PFSK-1 (cell line): ENCODE measurements around the gene SKP2.

ENCODE experiments used
- FOXP2 ChIP-seq: optimal IDR thresholded peaks from 2 replicates; pipeline ENCODE3; 2011; ENCODE audit warnings: borderline replicate concordance, control low read depth, inconsistent platforms; ENCODE audit not compliant: insufficient read depth; ENCODE audit errors: extremely low read length, extremely low read depth
- POLR2AphosphoS5 ChIP-seq: IDR thresholded peaks from 2 replicates; pipeline ENCODE4 v1.6.1; 2012; ENCODE audit warnings: low read depth, mild to moderate bottlenecking, control low read depth, low read length, moderate library complexity
- REST ChIP-seq, 2 experiments: IDR thresholded peaks; 2 replicates each; pipeline versions ENCODE4 v1.6.1 to v1.8.0; 2011 to 2012; ENCODE audit warnings: low read depth in 2 of 2, low read length in 2 of 2, control low read depth in 1 of 2, inconsistent platforms in 1 of 2, mild to moderate bottlenecking in 1 of 2, moderate library complexity in 1 of 2; ENCODE audit not compliant: insufficient read depth in 1 of 2
- SIN3A ChIP-seq: IDR thresholded peaks from 2 replicates; pipeline ENCODE4 v1.6.1; 2012; ENCODE audit warnings: mild to moderate bottlenecking, low read length, moderate library complexity, borderline replicate concordance; ENCODE audit not compliant: insufficient read depth
- TAF1 ChIP-seq: IDR thresholded peaks from 2 replicates; pipeline ENCODE4 v1.6.1; 2012; ENCODE audit warnings: low read length, control low read depth, borderline replicate concordance; ENCODE audit not compliant: insufficient read depth

Gene SKP2

GRCh38 chr5:36152324-36153297 is 700 bp downstream of the SKP2 start:
- TF ChIP-seq FOXP2 (no peak), REST (IDR thresholded peaks at IDR 0.05; ENCODE audit: insufficient read depth in 1 of 2, low read depth in 2 of 2, low read length in 2 of 2) (no peak), TAF1 (no peak), SIN3A (no peak), POLR2AphosphoS5 (no peak)

GRCh38 chr5:36153298-36153677 is 1.4 kb downstream of the SKP2 start:
- no peak for TF ChIP-seq FOXP2
- TF ChIP-seq POLR2AphosphoS5 = no peak
- TF ChIP-seq REST (IDR thresholded peaks at IDR 0.05; ENCODE audit: insufficient read depth in 1 of 2, low read depth in 2 of 2, low read length in 2 of 2) = no peak
- TF ChIP-seq TAF1 = no peak
- no peak for TF ChIP-seq SIN3A

- no peak for TF ChIP-seq POLR2AphosphoS5
- no peak for TF ChIP-seq TAF1
- TF ChIP-seq REST (IDR thresholded peaks at IDR 0.05; ENCODE audit: insufficient read depth in 1 of 2, low read depth in 2 of 2, low read length in 2 of 2) = no peak
- TF ChIP-seq FOXP2 = no peak
- TF ChIP-seq SIN3A = no peak
Observed at GRCh38 chr5:36153726-36154125, 1.8 kb downstream of the SKP2 start.

GRCh38 chr5:36155291-36155690 is 3.4 kb downstream of the SKP2 start:
- TF ChIP-seq FOXP2 (no peak), TAF1 (no peak), SIN3A (no peak), POLR2AphosphoS5 (no peak), REST (IDR thresholded peaks at IDR 0.05; ENCODE audit: insufficient read depth in 1 of 2, low read depth in 2 of 2, low read length in 2 of 2) (no peak)
